ENCODE measurements around the gene SKIC3.

Gene SKIC3

DNA sequence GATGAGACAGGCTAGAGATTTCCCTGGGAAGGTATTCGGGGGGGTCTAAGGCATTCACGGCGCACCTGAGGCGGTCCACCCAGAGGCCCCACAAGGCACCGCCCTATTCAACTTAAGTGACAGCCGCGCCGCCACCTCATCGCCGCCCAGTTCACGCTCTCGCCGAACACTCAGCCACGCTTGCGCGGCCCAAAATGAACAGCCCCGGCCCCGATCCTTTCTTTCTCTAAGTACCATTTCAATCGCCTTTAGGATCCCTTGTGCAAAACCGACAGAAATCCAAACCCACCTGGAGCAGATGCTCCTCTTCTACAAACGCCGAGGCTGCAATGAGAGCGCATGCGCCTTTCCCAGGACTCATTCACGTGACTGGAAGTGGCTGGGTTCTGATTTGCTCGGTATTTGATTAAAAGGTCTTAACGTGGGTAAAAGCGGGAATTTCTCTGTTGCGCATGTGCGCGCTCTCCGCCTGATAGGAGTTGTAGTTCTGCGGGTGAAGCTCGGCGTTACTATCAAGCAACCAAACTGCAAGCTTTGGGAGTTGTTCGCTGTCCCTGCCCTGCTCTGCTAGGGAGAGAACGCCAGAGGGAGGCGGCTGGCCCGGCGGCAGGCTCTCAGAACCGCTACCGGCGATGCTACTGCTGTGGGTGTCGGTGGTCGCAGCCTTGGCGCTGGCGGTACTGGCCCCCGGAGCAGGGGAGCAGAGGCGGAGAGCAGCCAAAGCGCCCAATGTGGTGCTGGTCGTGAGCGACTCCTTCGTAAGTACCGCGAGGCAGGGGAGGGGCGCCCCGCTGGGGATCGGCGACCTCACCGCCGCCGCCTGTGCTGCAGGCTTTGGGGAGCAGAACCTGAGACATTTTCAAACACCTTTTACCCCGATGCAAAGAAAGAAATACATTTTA lies at the start of gene SKIC3, which contains the start of gene ARSK:
TSS of gene SKIC3 (minus strand) at position 331 of the 902 bp plus-strand sequence. CDS start 7,827 bp downstream, outside the sequence.
TSS of gene ARSK (plus strand) at position 455 of the 902 bp plus-strand sequence. CDS start at position 633, 178 bp downstream.
- peak; percentile 91 for DNase-seq

DNA sequence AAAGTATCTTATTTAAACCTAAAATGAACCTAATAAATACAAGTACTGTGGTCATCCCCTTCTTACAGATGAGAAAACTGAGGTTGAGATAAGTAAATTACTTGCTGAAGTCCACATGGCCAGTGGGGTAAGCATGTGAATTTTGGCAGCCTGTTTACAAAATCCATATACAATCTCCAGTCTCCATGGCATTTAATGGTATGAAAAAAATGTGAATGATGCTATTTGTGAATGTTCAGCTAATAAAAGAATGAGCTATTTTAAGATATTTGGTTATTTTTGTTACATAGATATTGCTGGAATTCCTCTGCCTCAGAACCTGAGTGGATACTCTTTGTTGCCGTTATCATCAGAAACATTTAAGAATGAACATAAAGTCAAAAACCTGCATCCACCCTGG lies 45.8 kb upstream of the SKIC3 start:
- no peak for DNase-seq

DNA sequence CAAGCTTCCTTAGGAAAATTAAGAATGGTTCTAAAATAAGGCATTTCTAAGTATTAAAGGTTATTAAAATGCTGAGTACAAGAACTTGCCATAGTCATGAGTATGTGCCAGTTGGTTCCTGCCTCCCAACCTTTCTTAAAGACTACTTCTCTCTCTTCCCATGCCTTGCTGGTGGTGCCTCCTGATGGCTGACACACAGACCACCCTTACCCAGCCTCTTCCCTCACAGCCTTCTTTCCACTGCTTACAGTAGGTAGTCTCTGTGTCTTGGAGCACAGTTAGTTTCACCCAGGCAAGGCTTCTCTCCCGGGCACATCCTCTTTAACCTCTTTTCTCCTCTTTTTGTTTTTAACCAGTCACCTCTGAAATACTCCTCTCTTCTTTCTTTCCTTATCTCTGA lies 44.5 kb upstream of the SKIC3 start:
- no peak for DNase-seq

DNA sequence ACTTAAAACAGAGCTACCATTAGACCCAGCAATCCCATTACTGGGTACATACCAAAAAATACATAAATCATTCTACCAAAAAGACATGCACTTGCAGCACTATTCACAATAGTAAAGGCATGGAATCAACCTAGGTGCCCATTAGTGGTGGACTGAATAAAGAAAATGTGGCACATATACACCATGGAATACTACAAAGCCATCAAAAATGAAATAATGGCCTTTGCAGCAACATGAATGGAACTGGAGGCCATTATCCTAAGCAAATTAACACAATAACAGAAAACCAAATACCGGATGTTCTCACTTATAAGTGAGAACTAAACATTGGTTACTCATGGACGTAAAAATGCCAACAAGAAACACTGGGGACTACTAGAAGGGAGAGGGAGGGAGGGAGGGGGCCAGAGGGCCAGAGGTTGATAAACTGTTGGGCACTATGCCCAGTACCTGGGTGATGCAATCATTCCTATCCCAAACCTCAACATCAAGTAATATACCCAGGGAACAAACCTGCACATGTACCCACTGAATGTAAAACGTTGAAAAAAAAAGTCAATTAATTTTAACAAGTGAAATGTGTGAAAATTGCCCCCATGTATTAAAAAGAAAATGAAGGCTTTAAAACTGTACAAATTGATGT lies 40.6 kb upstream of the SKIC3 start:
- no peak for DNase-seq

DNA sequence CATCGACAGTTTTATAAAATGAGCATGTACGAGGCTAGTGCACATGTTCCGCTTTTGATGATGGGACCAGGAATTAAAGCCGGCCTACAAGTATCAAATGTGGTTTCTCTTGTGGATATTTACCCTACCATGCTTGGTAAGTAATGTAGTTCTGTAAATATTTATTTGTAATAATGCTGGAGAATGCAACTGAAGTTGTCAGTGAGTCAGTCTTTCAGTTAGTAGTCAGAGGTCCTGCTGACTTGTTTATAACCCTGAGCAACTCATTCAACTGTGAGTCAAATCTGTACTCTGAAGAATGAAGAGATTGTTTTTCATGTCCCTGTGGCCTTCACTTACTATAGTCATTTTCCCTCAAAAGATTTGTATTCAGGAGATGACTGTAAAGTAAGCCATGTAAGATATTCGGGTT lies 36.7 kb upstream of the SKIC3 start:
- no peak for DNase-seq

DNA sequence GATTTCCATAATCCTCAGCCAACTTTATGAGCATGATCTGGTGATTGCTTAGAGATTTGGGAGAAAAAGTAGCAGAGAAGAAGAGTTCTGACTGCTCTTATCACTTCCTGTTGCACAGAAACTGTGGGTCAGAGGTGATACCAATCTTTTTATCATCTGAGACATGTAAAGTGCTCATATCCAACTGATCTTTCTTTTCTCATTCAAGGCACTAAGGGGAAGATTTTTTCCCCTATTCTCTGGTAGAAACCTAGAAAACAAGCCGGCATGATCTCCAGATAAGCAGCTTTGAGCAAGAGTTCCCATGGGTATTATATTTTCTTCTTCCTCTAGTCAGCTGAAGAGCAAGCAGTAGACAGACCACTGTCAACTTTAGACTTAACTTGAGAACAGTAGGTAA lies 36.1 kb upstream of the SKIC3 start:
- DNase-seq = no peak

DNA sequence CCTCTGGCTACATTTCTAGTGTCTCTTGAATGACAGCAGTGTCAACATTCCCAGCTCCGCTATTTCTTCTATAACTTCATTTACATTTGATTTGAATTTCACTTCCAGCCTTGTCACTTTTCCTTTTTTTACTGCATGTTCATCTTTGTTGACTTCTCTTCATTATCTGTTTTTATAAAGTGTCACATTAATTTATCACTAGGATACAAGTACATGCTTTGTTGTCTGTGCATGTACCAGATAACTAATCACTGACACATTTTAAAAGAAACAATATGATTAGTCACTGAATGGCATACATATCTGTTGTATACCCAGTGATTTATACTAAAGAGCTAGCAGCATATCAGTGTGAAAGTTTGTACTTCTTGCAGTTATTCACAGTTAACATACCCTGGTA lies 29.2 kb upstream of the SKIC3 start:
- DNase-seq = no peak

DNA sequence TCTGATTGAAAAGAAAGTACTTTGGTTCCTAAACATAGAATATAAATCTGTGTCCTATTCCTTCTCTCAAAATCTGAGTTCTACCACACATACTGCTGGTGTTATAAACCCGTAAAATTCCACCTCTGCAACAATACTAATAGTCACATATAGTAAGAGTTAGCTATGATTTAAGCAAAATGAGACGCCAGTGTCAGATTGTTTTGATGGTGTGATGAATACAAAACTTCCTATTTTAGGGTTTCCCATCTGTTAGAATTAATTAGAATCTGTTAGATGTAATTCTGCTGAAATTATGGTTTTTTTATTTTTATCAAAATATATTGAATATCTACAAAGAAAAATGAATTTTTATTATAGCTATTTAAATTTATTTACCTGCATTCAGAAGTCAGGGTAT lies 26.8 kb upstream of the SKIC3 start:
- DNase-seq = no peak

DNA sequence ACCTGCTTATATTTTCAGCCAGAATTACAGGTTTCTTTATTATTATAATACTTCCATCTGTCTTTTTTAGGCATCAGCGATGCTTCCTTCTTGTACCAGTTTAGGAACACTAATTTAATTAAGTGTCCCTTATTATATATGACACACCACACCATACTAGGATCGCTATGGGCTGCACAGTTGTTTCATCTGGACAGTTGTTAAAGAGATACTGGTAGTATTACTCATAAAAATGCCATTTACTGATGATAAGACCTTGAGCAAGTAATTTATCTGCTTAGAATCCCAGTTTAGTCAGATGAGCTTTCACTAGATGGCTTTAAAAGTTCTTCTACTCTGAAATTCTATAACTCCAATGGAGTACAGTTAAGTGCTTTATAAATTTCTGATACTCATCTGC lies 17.2 kb upstream of the SKIC3 start:
- DNase-seq = no peak

DNA sequence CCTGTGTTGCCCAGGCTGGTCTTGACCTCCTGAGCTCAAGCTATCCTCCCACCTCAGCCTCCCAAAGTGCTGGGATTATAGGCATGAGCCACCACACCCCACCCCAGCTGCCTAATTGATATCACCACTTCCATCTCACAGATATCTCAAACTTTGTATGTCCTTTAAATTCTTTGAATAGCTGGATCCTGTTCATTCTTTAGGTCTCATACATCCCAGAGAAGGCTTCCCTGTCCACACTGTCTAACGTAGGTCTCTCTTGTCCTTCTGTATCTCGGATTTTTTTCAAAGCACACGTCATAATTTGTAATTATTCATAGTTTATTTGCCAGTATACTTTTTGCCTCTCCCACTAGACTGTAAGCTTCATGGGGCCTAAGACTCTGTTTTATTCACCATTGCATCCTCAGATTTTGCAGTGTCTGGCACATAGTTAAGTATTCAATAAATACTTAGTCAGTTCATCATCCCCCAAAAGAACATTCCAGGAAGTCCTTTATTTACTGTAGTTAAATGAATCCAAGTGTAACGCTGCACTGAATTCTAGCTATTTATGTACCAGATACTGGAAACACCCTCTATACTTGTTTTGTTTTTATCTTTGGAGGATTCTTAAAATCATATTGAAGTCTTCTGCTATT lies 10.6 kb upstream of the SKIC3 start:
- no peak for DNase-seq

DNA sequence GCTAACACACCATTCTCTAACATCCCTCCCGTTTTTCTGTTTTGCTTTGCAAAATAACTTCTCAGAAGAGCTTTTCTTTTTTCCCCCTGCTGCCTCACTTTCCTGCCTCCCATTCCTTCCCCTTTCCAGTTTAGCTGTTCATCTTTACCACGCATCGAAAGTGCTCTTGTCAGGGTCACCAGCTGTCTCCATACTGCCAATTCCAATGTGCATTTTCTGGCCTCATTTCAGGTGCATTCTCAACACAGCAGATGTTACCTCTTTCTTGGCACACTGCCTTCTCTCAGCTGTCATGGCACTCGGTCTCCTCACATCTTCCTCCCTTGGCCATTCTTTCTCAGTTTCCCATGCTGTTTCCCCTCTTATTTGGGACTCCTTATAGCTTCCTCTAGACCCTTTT lies 9.7 kb upstream of the SKIC3 start:
- no peak for DNase-seq

DNA sequence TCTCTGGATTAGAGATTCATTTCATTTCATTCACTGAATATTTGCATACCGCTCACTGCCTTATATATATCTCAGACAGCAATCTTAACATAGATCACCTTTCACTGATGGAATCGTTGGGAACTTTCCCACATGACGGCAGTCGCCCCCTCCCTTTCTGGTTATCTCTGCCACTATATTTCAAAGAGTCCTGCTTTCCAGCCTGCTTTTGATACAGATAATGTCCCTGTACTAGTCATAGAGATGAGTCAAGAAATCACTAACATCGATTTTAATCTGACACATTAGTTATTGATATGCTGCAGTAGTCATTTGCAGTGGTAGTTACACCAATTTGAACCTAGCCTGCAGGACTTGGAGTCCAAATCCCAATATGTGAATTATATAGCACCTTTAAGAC lies 8.6 kb upstream of the SKIC3 start:
- DNase-seq = no peak

DNA sequence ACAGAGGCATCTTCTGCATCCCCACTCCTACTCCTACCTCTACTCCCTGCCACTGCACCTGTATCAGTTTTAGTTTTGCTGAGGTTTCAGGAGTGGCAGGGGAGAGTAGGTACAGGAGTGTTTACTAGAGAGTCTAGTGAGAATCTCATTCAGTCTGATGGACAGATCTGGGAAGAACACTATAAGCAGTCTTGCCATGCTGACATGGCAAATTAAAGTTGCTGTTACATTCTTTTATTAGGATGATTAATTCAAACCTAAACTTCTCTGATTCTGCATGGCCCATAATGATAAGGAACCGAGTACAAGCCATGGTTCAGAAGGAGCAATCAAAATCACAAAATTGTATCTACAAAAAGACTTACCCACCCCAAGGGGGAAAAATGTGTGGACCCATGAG lies 7.5 kb upstream of the SKIC3 start:
- DNase-seq = no peak

DNA sequence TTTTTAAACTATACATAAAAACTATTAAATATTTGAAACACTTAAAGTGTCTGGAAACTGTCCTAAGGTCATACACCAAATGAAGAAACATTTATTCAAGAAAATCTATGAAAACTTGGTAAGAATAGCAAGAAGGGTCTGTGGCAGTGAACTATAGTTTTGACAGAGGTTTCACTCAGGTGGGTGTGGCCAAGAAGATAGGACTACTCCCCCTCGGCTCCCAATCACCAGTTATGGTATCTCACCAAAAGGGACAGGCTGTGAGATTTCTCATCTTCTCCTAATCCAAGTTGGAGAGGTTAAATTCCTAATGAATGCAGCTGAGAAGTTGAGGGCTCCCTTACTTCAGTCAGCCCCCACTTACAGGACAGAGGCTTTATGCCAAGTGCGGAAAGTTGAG lies 3.1 kb upstream of the SKIC3 start:
- DNase-seq = no peak

DNA sequence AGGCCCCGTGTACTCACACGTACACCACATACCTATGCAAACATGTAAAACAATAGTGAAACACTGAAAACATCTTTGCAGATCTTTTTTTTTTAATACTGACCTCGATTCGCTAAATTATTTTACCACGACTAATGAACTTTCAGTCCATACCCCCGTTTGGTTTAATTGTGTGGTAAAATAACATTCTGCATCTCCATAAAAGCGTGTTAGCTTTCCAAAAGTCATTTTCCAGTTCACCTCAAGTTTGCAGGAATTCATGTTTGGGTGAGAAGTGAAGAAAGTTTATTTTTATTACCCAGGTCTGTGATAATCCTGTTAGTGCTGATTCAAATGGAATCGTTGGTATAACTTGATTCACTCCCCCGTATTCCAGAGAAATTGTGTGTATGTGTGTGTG lies 776 bp upstream of the SKIC3 start:
- no peak for DNase-seq

DNA sequence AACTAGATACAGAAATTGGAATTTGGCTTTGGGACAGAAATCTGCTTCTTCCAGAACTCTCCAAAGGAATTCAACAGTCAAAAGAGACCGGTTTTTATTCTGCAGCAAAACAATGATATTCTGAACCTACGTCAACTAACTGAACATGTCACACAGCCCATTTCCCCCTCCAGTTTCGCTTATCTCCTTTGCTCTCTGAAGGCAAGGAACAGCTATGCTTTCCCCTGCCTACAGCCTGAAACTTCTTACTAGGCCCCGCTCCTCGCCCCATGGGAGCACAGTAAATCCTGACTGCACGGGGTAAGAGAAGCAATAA lies 488 bp downstream of the SKIC3 start:
- no peak for DNase-seq

DNA sequence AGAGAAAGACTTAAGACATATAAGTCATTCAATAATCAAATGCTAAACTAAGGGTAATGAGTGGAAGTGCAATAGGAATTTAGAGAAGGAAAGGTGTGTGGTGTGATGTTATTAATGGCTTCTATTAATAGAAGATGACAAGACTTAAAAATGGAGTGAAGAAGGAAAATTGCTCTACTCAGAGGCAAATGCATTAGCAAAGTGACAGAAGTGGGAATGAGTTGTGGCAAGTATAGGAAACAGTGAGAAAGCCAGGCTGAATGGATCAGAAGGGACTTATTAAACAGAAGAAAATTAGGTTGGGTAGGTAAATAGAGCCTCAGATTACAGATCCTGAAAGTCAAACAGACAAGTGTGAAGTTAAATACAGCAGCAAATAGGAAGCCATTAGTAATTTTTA lies 5.7 kb downstream of the SKIC3 start:
- DNase-seq = no peak

DNA sequence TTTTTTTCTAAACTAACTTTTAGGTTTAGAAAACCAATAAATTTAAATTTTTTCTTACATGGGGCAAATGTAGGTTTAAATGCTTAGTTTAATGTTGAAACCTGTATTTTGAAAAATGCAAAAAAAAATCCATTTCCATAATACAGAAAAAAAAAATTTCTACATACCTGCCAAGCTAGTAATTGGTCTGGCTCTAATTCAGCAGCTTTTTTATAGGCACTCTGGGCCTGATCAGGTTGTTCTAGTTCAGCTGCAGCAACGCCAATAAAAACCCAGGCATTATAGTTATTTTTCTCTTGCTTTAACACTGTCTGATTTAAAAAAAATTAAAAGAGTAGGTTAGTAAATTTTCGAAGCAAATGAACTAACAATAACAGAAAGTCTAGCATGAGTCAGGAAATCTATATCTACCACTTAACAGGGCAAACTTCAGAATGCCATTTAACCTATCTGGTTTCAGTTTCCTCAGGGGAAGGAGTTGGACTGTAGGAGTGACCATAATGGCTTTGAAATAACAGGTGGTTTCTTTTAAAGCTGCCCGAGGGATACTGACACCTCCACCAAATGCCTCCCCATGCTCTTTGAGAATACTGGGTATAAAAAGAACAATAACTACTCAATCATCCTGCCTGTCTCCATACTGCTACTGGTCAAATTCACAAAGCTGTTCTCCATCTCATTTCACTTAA lies 11.6 kb downstream of the SKIC3 start:
- DNase-seq = no peak

DNA sequence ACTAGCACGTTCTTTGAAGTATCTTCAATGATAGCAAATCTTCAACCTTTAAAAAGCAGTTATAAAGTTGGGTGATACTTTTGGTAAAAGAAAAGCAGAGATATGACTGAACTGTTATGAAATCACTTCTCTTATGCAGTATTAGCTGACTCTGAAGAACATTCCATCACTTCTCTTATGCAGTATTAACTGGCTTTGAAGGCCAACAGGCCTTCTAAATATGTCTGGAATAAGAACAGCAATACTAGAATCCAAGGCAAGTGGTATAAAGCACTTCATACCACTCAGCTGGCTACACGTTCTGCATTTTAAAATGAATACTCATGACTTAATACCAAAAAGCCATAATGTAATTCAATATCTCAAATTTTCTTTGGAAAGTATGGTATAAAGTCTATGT lies 17.3 kb downstream of the SKIC3 start:
- no peak for DNase-seq

DNA sequence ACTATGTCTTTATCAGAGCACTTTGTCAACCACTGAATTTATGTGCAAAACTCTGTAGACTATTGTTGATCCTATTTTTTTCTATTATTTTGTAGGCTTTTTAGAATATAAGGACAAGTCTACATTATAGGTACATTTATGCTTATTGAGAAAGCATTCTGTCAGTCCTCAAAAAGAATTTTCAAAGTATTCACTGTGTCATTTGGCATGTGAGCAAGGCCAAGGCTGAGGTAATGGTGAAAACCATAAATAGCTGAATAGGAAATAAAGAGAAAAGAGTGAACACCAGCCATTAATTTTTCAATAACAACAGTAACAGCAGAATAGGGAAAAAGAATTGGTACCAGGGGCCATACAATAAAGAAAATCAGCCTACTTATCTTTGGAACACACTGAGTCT lies 21.0 kb downstream of the SKIC3 start:
- DNase-seq = no peak

DNA sequence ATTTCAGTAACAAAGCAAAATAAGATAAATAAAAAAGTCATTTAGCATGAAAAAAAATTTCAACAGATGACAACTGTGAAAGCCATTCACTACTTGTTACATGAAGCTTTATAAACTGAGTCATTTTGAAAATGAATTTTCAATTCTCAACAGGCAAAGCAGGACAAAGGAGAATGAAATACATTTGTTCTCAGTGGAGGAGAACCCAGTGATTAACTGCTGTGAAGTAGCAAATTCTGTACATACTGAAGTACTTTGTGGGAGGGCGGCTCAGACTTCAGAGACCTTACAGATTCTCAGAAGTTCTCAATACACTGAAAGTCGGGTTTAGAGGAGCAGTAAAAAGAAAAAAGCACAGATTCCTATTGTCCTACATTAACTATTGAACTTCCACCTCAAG lies 21.7 kb downstream of the SKIC3 start:
- no peak for DNase-seq

DNA sequence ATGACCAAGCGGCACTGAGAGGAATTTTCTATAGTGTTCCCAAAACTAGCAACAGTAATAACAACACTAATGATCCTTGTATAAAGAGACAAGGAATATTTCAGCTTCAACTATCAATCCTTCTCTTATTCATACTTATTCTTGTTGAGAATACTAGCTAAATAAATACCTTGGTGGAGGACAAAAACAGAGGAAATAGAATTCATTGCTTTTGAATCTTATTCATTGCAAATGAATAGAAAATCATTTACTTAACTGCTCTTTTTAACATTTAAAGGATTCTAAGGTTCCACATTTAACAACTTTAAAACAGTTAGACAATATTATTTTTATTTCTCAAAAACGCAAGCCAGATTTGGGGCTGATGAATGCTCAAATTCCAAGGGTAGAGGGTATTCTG lies 22.4 kb downstream of the SKIC3 start:
- no peak for DNase-seq

DNA sequence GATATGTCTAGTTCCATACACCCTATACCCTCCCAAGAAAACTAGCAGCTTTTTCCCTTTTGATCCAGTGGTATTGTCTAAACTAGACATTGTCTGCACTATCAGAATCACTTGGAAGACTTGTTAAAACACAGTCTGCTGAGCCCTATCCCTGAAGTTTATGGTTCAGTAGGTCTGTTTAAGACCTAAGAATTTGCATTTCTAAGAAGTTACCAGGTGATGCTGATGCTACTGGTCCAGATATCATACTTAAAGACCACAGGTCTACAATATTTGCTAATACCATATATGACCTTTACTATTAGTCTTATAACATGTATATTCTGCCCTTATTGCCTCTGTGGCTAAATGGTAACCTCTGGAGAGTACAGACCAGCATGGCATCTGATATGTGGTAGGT lies 23.3 kb downstream of the SKIC3 start:
- DNase-seq = no peak

DNA sequence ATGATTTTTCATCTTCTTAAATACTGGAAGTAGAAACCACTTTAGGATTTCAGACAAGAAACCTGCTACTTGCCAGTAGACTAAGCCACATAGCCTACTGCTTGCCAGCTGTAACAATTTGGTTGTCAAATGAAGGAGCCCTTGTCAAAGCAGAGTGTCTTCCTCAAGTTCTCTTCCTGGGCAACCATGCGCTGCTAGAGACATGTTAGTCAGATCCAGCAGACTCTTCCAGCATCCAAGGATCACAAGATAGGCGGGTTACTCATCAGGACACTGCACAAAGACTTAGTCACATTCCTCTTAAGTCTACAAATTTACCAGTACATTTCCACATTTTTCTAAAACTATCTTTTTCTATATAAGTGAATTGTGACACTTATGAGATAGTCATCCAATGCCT lies 24.4 kb downstream of the SKIC3 start:
- no peak for DNase-seq
